GM23338 (cell line): ENCODE measurements around the gene KLHL40. TPM values are rescaled to one million over a fixed set of nuclear protein-coding genes. Genes with fewer than 3 reads are reported as not detected.

ENCODE experiments used
- ATAC-seq: fragments of 200-7000 bp; cut with Tn5 transposase; 3 replicates; pipeline ENCODE4 v1.9.1; 2020
- DNase-seq: peaks from one replicate; pipeline ENCODE4 v3.0.0-alpha.2; 2015; ENCODE audit warnings: low spot score
- H2AFZ ChIP-seq: fragments of 200-600 bp; sonication (generic); 2 replicates; pipeline ENCODE4 v1.8.0; 2016; ENCODE audit warnings: antibody characterized with exemption, mild to moderate bottlenecking, moderate library complexity
- H3F3A ChIP-seq: fragments of 200-600 bp; sonication (generic); replicated peaks from 2 replicates; pipeline ENCODE4 v1.8.0; 2017; ENCODE audit warnings: antibody characterized with exemption, mixed run types, low read depth
- H3K27ac ChIP-seq: fragments of 200-600 bp; sonication (generic); 2 replicates; pipeline ENCODE4 v1.6.1; 2016; ENCODE audit warnings: low read depth
- H3K27me3 ChIP-seq: fragments of 200-600 bp; sonication (generic); 2 replicates; pipeline ENCODE4 v1.8.0; 2016; ENCODE audit warnings: mild to moderate bottlenecking, mixed run types, moderate library complexity; ENCODE audit not compliant: insufficient read depth
- H3K36me3 ChIP-seq: fragments of 200-600 bp; sonication (generic); 2 replicates; pipeline ENCODE4 v1.8.0; 2016; ENCODE audit warnings: mild to moderate bottlenecking; ENCODE audit not compliant: insufficient read depth
- H3K4me1 ChIP-seq: fragments of 200-600 bp; sonication (generic); 2 replicates; pipeline ENCODE4 v1.8.0; 2016; ENCODE audit warnings: mild to moderate bottlenecking, moderate library complexity; ENCODE audit not compliant: insufficient read depth
- H3K4me2 ChIP-seq: fragments of 200-600 bp; sonication (generic); 2 replicates; pipeline ENCODE4 v1.7.1; 2017; ENCODE audit warnings: mixed run types
- H3K4me3 ChIP-seq: fragments of 200-600 bp; sonication (generic); 2 replicates; pipeline ENCODE4 v1.6.1; 2016; ENCODE audit warnings: mixed run types
- H3K79me2 ChIP-seq: fragments of 200-600 bp; sonication (generic); replicated peaks from 2 replicates; pipeline ENCODE4 v1.8.0; 2017; ENCODE audit warnings: mild to moderate bottlenecking; ENCODE audit not compliant: insufficient read depth
- H3K9me2 ChIP-seq: fragments of 200-600 bp; sonication (generic); 2 replicates; pipeline ENCODE4 v1.8.0; 2017; ENCODE audit not compliant: insufficient read depth
- H4K20me1 ChIP-seq: fragments of 200-600 bp; sonication (generic); replicated peaks from 2 replicates; pipeline ENCODE4 v1.8.0; 2017; ENCODE audit warnings: mild to moderate bottlenecking; ENCODE audit not compliant: insufficient read depth
- H3K27ac Mint-ChIP-seq: 2 replicates; pipeline ENCODE4 v1.8.0; 2020; ENCODE audit warnings: inconsistent platforms, mild to moderate bottlenecking, moderate library complexity, mixed read lengths
- H3K27me3 Mint-ChIP-seq: 3 replicates; pipeline ENCODE4 v1.8.0; 2022; ENCODE audit warnings: low read depth, mild to moderate bottlenecking, moderate library complexity, mixed read lengths, inconsistent platforms; ENCODE audit not compliant: insufficient read depth, poor library complexity
- H3K36me3 Mint-ChIP-seq: 3 replicates; pipeline ENCODE4 v1.8.0; 2021; ENCODE audit warnings: low read depth, mild to moderate bottlenecking, inconsistent platforms, moderate library complexity, mixed read lengths
- H3K4me1 Mint-ChIP-seq: 3 replicates; pipeline ENCODE4 v1.8.0; 2020; ENCODE audit warnings: mild to moderate bottlenecking, inconsistent platforms, mixed read lengths
- H3K4me3 Mint-ChIP-seq: 3 replicates; pipeline ENCODE4 v1.8.0; 2021; ENCODE audit warnings: moderate library complexity, mild to moderate bottlenecking, inconsistent platforms, mixed read lengths
- H3K9me3 Mint-ChIP-seq: 3 replicates; pipeline ENCODE4 v1.8.0; 2020; ENCODE audit warnings: moderate library complexity, mild to moderate bottlenecking, inconsistent platforms, mixed read lengths
- CREB1 ChIP-seq: fragments of 250-450 bp; sonication (Bioruptor Pico); IDR thresholded peaks from 2 replicates; pipeline ENCODE4 v1.5.0; 2020; ENCODE audit warnings: low read depth, mild to moderate bottlenecking, moderate library complexity
- CTCF ChIP-seq, 2 experiments: fragments of 200-600 bp in 1 of 2; sonication (generic) in 1 of 2; conservative IDR thresholded peaks; 2 replicates each; pipeline versions ENCODE4 v1.5.1 to v1.6.1; 2016 to 2017; ENCODE audit warnings: antibody characterized with exemption in 2 of 2, low read depth in 2 of 2, mild to moderate bottlenecking in 2 of 2, moderate library complexity in 1 of 2
- EZH2 ChIP-seq: fragments of 200-600 bp; sonication (generic); IDR thresholded peaks from one replicate; pipeline ENCODE4 v1.8.0; 2017; ENCODE audit warnings: antibody characterized with exemption, mild to moderate bottlenecking, low read depth; ENCODE audit not compliant: unreplicated experiment
- EZH2phosphoT487 ChIP-seq: fragments of 200-600 bp; sonication (generic); IDR thresholded peaks from one replicate; pipeline ENCODE4 v1.8.1; 2018; ENCODE audit warnings: antibody characterized with exemption; ENCODE audit not compliant: unreplicated experiment
- JUNB ChIP-seq: IDR thresholded peaks from one replicate; pipeline ENCODE4 v1.6.1; 2016; ENCODE audit warnings: antibody characterized with exemption; ENCODE audit not compliant: unreplicated experiment
- NANOG ChIP-seq: IDR thresholded peaks from 2 replicates; pipeline ENCODE4 v1.6.1; 2016; ENCODE audit warnings: antibody characterized with exemption, borderline replicate concordance
- ZNF114 ChIP-seq: fragments of 250-450 bp; sonication (Bioruptor Pico); IDR thresholded peaks from 2 replicates; pipeline ENCODE4 v1.5.0; 2020; ENCODE audit warnings: mild to moderate bottlenecking, moderate library complexity
- ZNF331 ChIP-seq: fragments of 250-450 bp; sonication (Bioruptor Pico); IDR thresholded peaks from 2 replicates; pipeline ENCODE4 v1.5.0; 2020; ENCODE audit warnings: low read depth, mild to moderate bottlenecking, moderate library complexity
- polyA plus RNA-seq: library from polyadenylated mRNA; unstranded; fragments of >200 nt; fragmentation: Nextera tagmentation; extraction: Ambion mirVana; gene quantifications from 2 replicates; pipeline ENCODE4 v1.2.1, GENCODE V29; 2016
- total RNA-seq: library from RNA; depleted of rRNA; stranded (reverse); fragments of >200 nt; shearing (Covaris generic); gene quantifications from 2 replicates; pipeline ENCODE4 v1.2.3, GENCODE V29; 2014
- TF ChIP-seq, protein P1 (sequence below): IDR thresholded peaks from 2 replicates; pipeline ENCODE4 v1.6.1; 2016; ENCODE audit warnings: antibody characterized with exemption
- TF ChIP-seq, protein P2 (sequence below): IDR thresholded peaks from one replicate; pipeline ENCODE4 v1.6.1; 2018; ENCODE audit warnings: antibody characterized with exemption; ENCODE audit not compliant: unreplicated experiment

Gene KLHL40
- total and polyA plus RNA-seq, 2 experiments from 2014 or later, result not detected

- H3K36me3 Mint-ChIP-seq, result peaks cover 19% of the 10 kb centered on the region
- peaks cover 52% of the 10 kb centered on the region for H3K4me1 Mint-ChIP-seq
- peaks cover 13% of the 10 kb centered on the region for H3K27me3 Mint-ChIP-seq
- no peaks in the 10 kb centered on the region; the same call in 1 of the 2 replicates for H4K20me1 ChIP-seq
- peak overlapping the region; percentile 76; the same call in 1 of the 2 replicates for H3K4me3 ChIP-seq
- H3K36me3 ChIP-seq, result no peaks in the 10 kb centered on the region
- DNase-seq (no peak), ATAC-seq (no peak)
- peaks cover 26% of the 10 kb centered on the region for H3K4me1 ChIP-seq
- no peak overlapping the region for H2AFZ ChIP-seq
- no peaks in the 10 kb centered on the region for H3K79me2 ChIP-seq
- 0 out of 2 replicates have a peak overlapping the region, but pooled peaks have one; percentile 39 for H3K27ac ChIP-seq
- no peaks in the 10 kb centered on the region for H3F3A ChIP-seq
- no peaks in the 10 kb centered on the region; the same call in 2 of the 3 replicates for H3K9me3 Mint-ChIP-seq
- no peaks in the 10 kb centered on the region for H3K9me2 ChIP-seq
- no peaks in the 10 kb centered on the region for H3K27me3 ChIP-seq
- peak overlapping the region; percentile 90; the same call in 1 of the 2 replicates for H3K4me2 ChIP-seq
- H3K27ac Mint-ChIP-seq, result peak overlapping the region; percentile 36
- H3K4me3 Mint-ChIP-seq, result peak overlapping the region; percentile 7; the same call in 1 of the 3 replicates
- TF ChIP-seq CTCF (conservative IDR thresholded peaks at IDR 0.05; ENCODE audit: low read depth in 2 of 2) (no peak), JUNB (no peak), EZH2phosphoT487 (no peak), ZNF114 (CRISPR knock-in tag) (no peak)
Measured at GRCh38 chr3:42652251-42652610, 33.1 kb upstream of the KLHL40 start.

DNA sequence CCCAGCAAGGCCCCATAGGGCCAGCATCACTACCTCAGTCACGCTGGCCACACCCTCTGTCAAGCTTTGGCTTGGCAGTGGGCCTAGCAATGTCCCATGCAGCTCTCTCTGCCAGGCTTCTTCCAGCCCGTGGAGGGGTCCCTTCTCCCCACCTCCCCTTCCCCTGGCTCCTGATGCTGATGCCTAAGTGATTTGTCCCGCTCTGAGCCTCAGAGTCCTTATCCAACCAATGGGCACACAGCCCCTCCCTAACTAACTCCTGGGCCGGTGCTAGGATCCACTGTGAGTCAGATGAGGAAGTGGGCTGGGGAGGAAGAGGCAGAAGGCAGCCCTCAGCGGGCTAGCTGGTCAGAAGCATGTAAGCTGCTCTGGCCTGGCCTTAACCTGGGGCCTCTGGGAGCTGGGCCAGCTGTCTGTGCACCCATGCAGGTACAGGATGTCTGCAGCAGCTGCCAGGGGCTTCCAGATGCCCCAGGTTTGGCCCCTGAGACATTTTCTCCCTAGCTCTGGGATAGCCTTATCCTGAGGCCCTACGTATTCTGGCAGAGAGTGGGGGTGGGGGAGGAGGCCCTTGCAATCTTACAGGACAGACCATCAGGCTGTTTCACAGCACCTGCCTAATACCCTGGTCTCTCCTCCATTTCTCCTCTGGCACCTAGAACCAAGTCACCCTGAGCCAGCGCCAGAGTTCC is 32.6 kb upstream of the KLHL40 start:
- Histone ChIP-seq H4K20me1 (no peaks in the 10 kb centered on the region; the same call in 1 of the 2 replicates), H3K27ac (no peak overlapping the region), H3K36me3 (no peaks in the 10 kb centered on the region), H3K4me2 (peak overlapping the region; percentile 90), H3K4me1 (peaks cover 22% of the 10 kb centered on the region), H3K9me2 (no peaks in the 10 kb centered on the region), H3K27me3 (no peaks in the 10 kb centered on the region), H3F3A (no peaks in the 10 kb centered on the region), H2AFZ (no peak overlapping the region), H3K79me2 (no peaks in the 10 kb centered on the region), H3K4me3 (peak overlapping the region; percentile 76)
- H3K9me3 Mint-ChIP-seq, result no peaks in the 10 kb centered on the region; the same call in 2 of the 3 replicates
- TF ChIP-seq, protein P1, sequence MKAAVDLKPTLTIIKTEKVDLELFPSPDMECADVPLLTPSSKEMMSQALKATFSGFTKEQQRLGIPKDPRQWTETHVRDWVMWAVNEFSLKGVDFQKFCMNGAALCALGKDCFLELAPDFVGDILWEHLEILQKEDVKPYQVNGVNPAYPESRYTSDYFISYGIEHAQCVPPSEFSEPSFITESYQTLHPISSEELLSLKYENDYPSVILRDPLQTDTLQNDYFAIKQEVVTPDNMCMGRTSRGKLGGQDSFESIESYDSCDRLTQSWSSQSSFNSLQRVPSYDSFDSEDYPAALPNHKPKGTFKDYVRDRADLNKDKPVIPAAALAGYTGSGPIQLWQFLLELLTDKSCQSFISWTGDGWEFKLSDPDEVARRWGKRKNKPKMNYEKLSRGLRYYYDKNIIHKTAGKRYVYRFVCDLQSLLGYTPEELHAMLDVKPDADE, result no peak
- no peak for TF ChIP-seq ZNF114 (CRISPR knock-in tag)
- TF ChIP-seq JUNB, result no peak
- ATAC-seq, result peak; percentile 3
- H3K27me3 Mint-ChIP-seq, result peaks cover 13% of the 10 kb centered on the region
- no peak overlapping the region for H3K27ac Mint-ChIP-seq
- peaks cover 16% of the 10 kb centered on the region for H3K36me3 Mint-ChIP-seq
- H3K4me1 Mint-ChIP-seq, result peaks cover 49% of the 10 kb centered on the region
- DNase-seq, result no peak
- H3K4me3 Mint-ChIP-seq, result peak overlapping the region; percentile 86

DNA sequence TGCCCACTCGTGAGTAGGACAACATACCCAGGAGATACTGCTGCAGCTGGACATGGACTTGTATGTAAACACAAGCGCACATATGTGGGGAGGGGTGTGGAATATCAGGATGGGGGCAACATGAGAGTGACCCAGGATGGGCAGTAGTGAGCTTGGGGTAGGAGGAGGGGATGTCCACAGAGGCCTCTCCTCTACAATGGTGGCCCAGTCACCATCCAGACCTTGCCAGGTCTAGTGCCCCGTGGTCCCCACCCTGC is 32.1 kb upstream of the KLHL40 start:
- peak overlapping the region; percentile 86 for H3K4me3 Mint-ChIP-seq
- no peaks in the 10 kb centered on the region for H3K36me3 ChIP-seq
- TF ChIP-seq ZNF114 (CRISPR knock-in tag), result no peak
- no peak for TF ChIP-seq EZH2
- TF ChIP-seq NANOG, result no peak
- TF ChIP-seq, protein P2, sequence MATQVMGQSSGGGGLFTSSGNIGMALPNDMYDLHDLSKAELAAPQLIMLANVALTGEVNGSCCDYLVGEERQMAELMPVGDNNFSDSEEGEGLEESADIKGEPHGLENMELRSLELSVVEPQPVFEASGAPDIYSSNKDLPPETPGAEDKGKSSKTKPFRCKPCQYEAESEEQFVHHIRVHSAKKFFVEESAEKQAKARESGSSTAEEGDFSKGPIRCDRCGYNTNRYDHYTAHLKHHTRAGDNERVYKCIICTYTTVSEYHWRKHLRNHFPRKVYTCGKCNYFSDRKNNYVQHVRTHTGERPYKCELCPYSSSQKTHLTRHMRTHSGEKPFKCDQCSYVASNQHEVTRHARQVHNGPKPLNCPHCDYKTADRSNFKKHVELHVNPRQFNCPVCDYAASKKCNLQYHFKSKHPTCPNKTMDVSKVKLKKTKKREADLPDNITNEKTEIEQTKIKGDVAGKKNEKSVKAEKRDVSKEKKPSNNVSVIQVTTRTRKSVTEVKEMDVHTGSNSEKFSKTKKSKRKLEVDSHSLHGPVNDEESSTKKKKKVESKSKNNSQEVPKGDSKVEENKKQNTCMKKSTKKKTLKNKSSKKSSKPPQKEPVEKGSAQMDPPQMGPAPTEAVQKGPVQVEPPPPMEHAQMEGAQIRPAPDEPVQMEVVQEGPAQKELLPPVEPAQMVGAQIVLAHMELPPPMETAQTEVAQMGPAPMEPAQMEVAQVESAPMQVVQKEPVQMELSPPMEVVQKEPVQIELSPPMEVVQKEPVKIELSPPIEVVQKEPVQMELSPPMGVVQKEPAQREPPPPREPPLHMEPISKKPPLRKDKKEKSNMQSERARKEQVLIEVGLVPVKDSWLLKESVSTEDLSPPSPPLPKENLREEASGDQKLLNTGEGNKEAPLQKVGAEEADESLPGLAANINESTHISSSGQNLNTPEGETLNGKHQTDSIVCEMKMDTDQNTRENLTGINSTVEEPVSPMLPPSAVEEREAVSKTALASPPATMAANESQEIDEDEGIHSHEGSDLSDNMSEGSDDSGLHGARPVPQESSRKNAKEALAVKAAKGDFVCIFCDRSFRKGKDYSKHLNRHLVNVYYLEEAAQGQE, result no peak
- TF ChIP-seq ZNF331 (CRISPR knock-in tag), result no peak
- no peak for TF ChIP-seq CREB1 (CRISPR knock-in tag)
- no peak for TF ChIP-seq JUNB
- TF ChIP-seq EZH2phosphoT487, result no peak
- TF ChIP-seq, protein P1, result no peak
- DNase-seq (no peak), ATAC-seq (no peak)
- no peaks in the 10 kb centered on the region for H3K79me2 ChIP-seq
- peak overlapping the region; percentile 76 for H3K4me3 ChIP-seq
- H3K36me3 Mint-ChIP-seq, result peaks cover 12% of the 10 kb centered on the region
- no peak overlapping the region for H3K27ac Mint-ChIP-seq
- H2AFZ ChIP-seq, result no peak overlapping the region
- no peak overlapping the region for H3K27ac ChIP-seq
- H3K4me1 ChIP-seq, result peaks cover 22% of the 10 kb centered on the region
- no peaks in the 10 kb centered on the region for H3K27me3 ChIP-seq
- H3K27me3 Mint-ChIP-seq, result peaks cover 13% of the 10 kb centered on the region
- H3K4me1 Mint-ChIP-seq, result peaks cover 46% of the 10 kb centered on the region
- H3F3A ChIP-seq, result no peaks in the 10 kb centered on the region
- H3K9me3 Mint-ChIP-seq, result no peaks in the 10 kb centered on the region; the same call in 2 of the 3 replicates
- H3K4me2 ChIP-seq, result peak overlapping the region; percentile 90
- H4K20me1 ChIP-seq, result no peaks in the 10 kb centered on the region; the same call in 1 of the 2 replicates
- no peaks in the 10 kb centered on the region for H3K9me2 ChIP-seq
